CD8-positive, alpha-beta memory T cell (primary cell): ENCODE results near the gene TMEM158. TPM values are rescaled to one million over a fixed set of nuclear protein-coding genes. Genes with fewer than 3 reads are reported as not detected.

ENCODE experiments used
- CTCF ChIA-PET: fragments of 350-600 bp; sonication (Branson Sonifier 250); formaldehyde crosslinking; loops from one replicate; lab custom pipeline; 2021; ENCODE audit warnings: antibody characterized with exemption; lab: Charles Lee
- POLR2A ChIA-PET: fragments of 350-600 bp; sonication (Branson Sonifier 250); formaldehyde crosslinking; loops from one replicate; lab custom pipeline; 2021; ENCODE audit warnings: antibody characterized with exemption; lab: Charles Lee
- DNase-seq, 5 donors: peaks; one replicate each; pipeline versions ENCODE4 v3.0.0 to v3.0.0-alpha.2; 2020 to 2022; ENCODE audit warnings: mixed read lengths in 1 of 5
- H3K27ac ChIP-seq: one replicate; pipeline ENCODE4 v1.7.0; 2013; ENCODE audit warnings: low read depth, mild to moderate bottlenecking, low read length, moderate library complexity
- H3K27me3 ChIP-seq: 2 replicates; pipeline ENCODE4 v1.7.0; 2013; ENCODE audit warnings: low read length, mild to moderate bottlenecking; ENCODE audit not compliant: insufficient read depth, poor library complexity, severe bottlenecking
- H3K36me3 ChIP-seq: 2 replicates; pipeline ENCODE4 v1.7.0; 2013; ENCODE audit warnings: mild to moderate bottlenecking, low read length, moderate library complexity; ENCODE audit not compliant: insufficient read depth
- H3K4me1 ChIP-seq: 2 replicates; pipeline ENCODE4 v1.7.0; 2013; ENCODE audit warnings: mild to moderate bottlenecking, low read length, moderate library complexity; ENCODE audit not compliant: insufficient read depth
- H3K4me3 ChIP-seq: 2 replicates; pipeline ENCODE4 v1.7.0; 2013; ENCODE audit warnings: mild to moderate bottlenecking, low read length
- H3K9me3 ChIP-seq: 2 replicates; pipeline ENCODE4 v1.7.0; 2013; ENCODE audit warnings: mild to moderate bottlenecking, low read length
- H3K27ac Mint-ChIP-seq, 8 donors: one replicate each; pipeline ENCODE4 v1.8.0; 2020 to 2021; ENCODE audit warnings: mixed read lengths in 8 of 8, mild to moderate bottlenecking in 6 of 8, inconsistent platforms in 3 of 8, moderate library complexity in 3 of 8
- H3K27me3 Mint-ChIP-seq, 2 donors: one replicate each; pipeline ENCODE4 v1.8.0; 2020 to 2021; ENCODE audit warnings: mixed read lengths in 2 of 2, mild to moderate bottlenecking in 1 of 2, moderate library complexity in 1 of 2
- H3K36me3 Mint-ChIP-seq, 3 donors: one replicate each; pipeline ENCODE4 v1.8.0; 2020 to 2021; ENCODE audit warnings: mixed read lengths in 3 of 3, inconsistent platforms in 1 of 3, mild to moderate bottlenecking in 1 of 3
- H3K4me1 Mint-ChIP-seq, 3 donors: one replicate each; pipeline ENCODE4 v1.8.0; 2020 to 2021; ENCODE audit warnings: mixed read lengths in 3 of 3, inconsistent platforms in 1 of 3, mild to moderate bottlenecking in 1 of 3
- H3K4me3 Mint-ChIP-seq, 7 donors: one replicate each; pipeline ENCODE4 v1.8.0; 2020 to 2021; ENCODE audit warnings: mixed read lengths in 7 of 7, mild to moderate bottlenecking in 6 of 7, moderate library complexity in 4 of 7, inconsistent platforms in 2 of 7
- H3K9me3 Mint-ChIP-seq, 5 donors: one replicate each; pipeline ENCODE4 v1.8.0; 2020 to 2022; ENCODE audit warnings: mixed read lengths in 5 of 5, mild to moderate bottlenecking in 3 of 5, moderate library complexity in 2 of 5, inconsistent platforms in 1 of 5
- polyA plus RNA-seq: library from polyadenylated mRNA; unstranded; fragments of 300-500 nt; fragmentation: Illumina TruSeq; gene quantifications from one replicate; pipeline ENCODE4 v1.2.3, GENCODE V29; 2021
- total RNA-seq, 2 experiments: library from RNA; stranded (reverse); gene quantifications; one replicate each; pipeline ENCODE4 v1.2.3, GENCODE V29; 2021

TMEM158 gene
- total and polyA plus RNA-seq, 3 experiments from 2014 or later: 0.11 to 0.13 TPM; not detected in 1

- Mint-ChIP-seq H3K27ac (no peak overlapping the region), H3K36me3 (no peaks in the 10 kb centered on the region), H3K9me3 (peaks cover 0 to 3% (median 0%) of the 10 kb centered on the region in 5 donors), H3K27me3 (peaks cover 19 to 39% of the 10 kb centered on the region in 2 donors), H3K4me1 (no peaks in the 10 kb centered on the region), H3K4me3 (no peak overlapping the region)
- no peaks in the 10 kb centered on the region for H3K9me3 ChIP-seq
- no peak overlapping the region for H3K4me3 ChIP-seq
- no peaks in the 10 kb centered on the region for H3K27me3 ChIP-seq
- no peaks in the 10 kb centered on the region for H3K4me1 ChIP-seq
- ChIA-PET POLR2A (no interaction called here), CTCF (no interaction called here)
- no peak for DNase-seq
- H3K27ac ChIP-seq: no peak overlapping the region
- H3K36me3 ChIP-seq: no peaks in the 10 kb centered on the region
Measured at GRCh38 chr3:45241206-45241605, 15.1 kb upstream of the TMEM158 start.

- no peaks in the 10 kb centered on the region for H3K36me3 ChIP-seq
- H3K4me1 Mint-ChIP-seq: no peaks in the 10 kb centered on the region
- ChIA-PET POLR2A (no interaction called here), CTCF (no interaction called here)
- no peak overlapping the region for H3K27ac ChIP-seq
- no peak for DNase-seq
- H3K36me3 Mint-ChIP-seq: peaks cover 0 to 6% (median 0%) of the 10 kb centered on the region in 3 donors
- no peaks in the 10 kb centered on the region for H3K27me3 ChIP-seq
- no peaks in the 10 kb centered on the region for H3K4me1 ChIP-seq
- no peak overlapping the region for H3K4me3 Mint-ChIP-seq
- H3K9me3 ChIP-seq: no peaks in the 10 kb centered on the region
- H3K4me3 ChIP-seq: no peak overlapping the region
- peaks cover 21 to 39% of the 10 kb centered on the region in 2 donors for H3K27me3 Mint-ChIP-seq
- no peak overlapping the region for H3K27ac Mint-ChIP-seq
- peaks cover 0 to 6% (median 0%) of the 10 kb centered on the region in 5 donors for H3K9me3 Mint-ChIP-seq
Measured at GRCh38 chr3:45240292-45240691, 14.2 kb upstream of the TMEM158 start.

- H3K36me3 ChIP-seq: no peaks in the 10 kb centered on the region
- H3K4me1 ChIP-seq: no peaks in the 10 kb centered on the region
Measured at GRCh38 chr3:45239254-45239653, 13.2 kb upstream of the TMEM158 start.

GRCh38 chr3:45236964-45237363 lies 10.9 kb upstream of the TMEM158 start:
- no peak overlapping the region for H3K27ac Mint-ChIP-seq
- H3K4me3 ChIP-seq: no peak overlapping the region
- H3K4me3 Mint-ChIP-seq: no peak overlapping the region
- H3K9me3 ChIP-seq: no peaks in the 10 kb centered on the region
- peaks cover 21 to 33% of the 10 kb centered on the region in 2 donors for H3K27me3 Mint-ChIP-seq
- H3K27ac ChIP-seq: no peak overlapping the region
- H3K36me3 ChIP-seq: no peaks in the 10 kb centered on the region
- ChIA-PET CTCF (no interaction called here), POLR2A (no interaction called here)
- no peak for DNase-seq
- no peaks in the 10 kb centered on the region for H3K4me1 ChIP-seq
- no peaks in the 10 kb centered on the region for H3K27me3 ChIP-seq
- peaks cover 0 to 7% (median 0%) of the 10 kb centered on the region in 5 donors for H3K9me3 Mint-ChIP-seq
- no peaks in the 10 kb centered on the region for H3K4me1 Mint-ChIP-seq
- H3K36me3 Mint-ChIP-seq: peaks cover 0 to 10% (median 0%) of the 10 kb centered on the region in 3 donors

More at GRCh38 chr3:45239254-45239653, 13.2 kb upstream of the TMEM158 start:
- no peak for DNase-seq
- H3K4me1 Mint-ChIP-seq: no peaks in the 10 kb centered on the region
- peaks cover 0 to 7% (median 0%) of the 10 kb centered on the region in 5 donors for H3K9me3 Mint-ChIP-seq
- H3K27ac Mint-ChIP-seq: no peak overlapping the region
- peaks cover 24 to 37% of the 10 kb centered on the region in 2 donors for H3K27me3 Mint-ChIP-seq
- H3K27me3 ChIP-seq: no peaks in the 10 kb centered on the region
- H3K27ac ChIP-seq: no peak overlapping the region
- CTCF ChIA-PET: no interaction called here
- POLR2A ChIA-PET: no interaction called here
- peaks cover 0 to 10% (median 0%) of the 10 kb centered on the region in 3 donors for H3K36me3 Mint-ChIP-seq
- no peak overlapping the region for H3K4me3 Mint-ChIP-seq
- H3K4me3 ChIP-seq: no peak overlapping the region
- H3K9me3 ChIP-seq: no peaks in the 10 kb centered on the region

GRCh38 chr3:45235409-45235808 lies 9.3 kb upstream of the TMEM158 start:
- H3K27me3 ChIP-seq: no peaks in the 10 kb centered on the region
- no peak overlapping the region for H3K27ac ChIP-seq
- DNase-seq: no peak
- H3K9me3 Mint-ChIP-seq: peaks cover 0 to 7% (median 0%) of the 10 kb centered on the region in 5 donors
- POLR2A ChIA-PET: no interaction called here
- no peak overlapping the region for H3K4me3 ChIP-seq
- no peaks in the 10 kb centered on the region for H3K9me3 ChIP-seq
- no peak overlapping the region for H3K4me3 Mint-ChIP-seq
- no peaks in the 10 kb centered on the region for H3K36me3 ChIP-seq
- CTCF ChIA-PET: no interaction called here
- H3K4me1 ChIP-seq: no peaks in the 10 kb centered on the region
- no peaks in the 10 kb centered on the region for H3K4me1 Mint-ChIP-seq
- peaks cover 15 to 37% of the 10 kb centered on the region in 2 donors for H3K27me3 Mint-ChIP-seq
- no peak overlapping the region for H3K27ac Mint-ChIP-seq
- peaks cover 0 to 10% (median 0%) of the 10 kb centered on the region in 3 donors for H3K36me3 Mint-ChIP-seq

GRCh38 chr3:45234250-45234649 lies 8.2 kb upstream of the TMEM158 start:
- ChIA-PET POLR2A (no interaction called here), CTCF (no interaction called here)
- DNase-seq: no peak
- Mint-ChIP-seq H3K4me3 (no peak overlapping the region), H3K27ac (no peak overlapping the region), H3K36me3 (peaks cover 0 to 10% (median 0%) of the 10 kb centered on the region in 3 donors), H3K9me3 (peaks cover 0 to 7% (median 0%) of the 10 kb centered on the region in 5 donors), H3K27me3 (peaks cover 19 to 38% of the 10 kb centered on the region in 2 donors), H3K4me1 (no peaks in the 10 kb centered on the region)
- H3K27me3 ChIP-seq: no peaks in the 10 kb centered on the region
- no peaks in the 10 kb centered on the region for H3K9me3 ChIP-seq
- no peaks in the 10 kb centered on the region for H3K4me1 ChIP-seq
- H3K27ac ChIP-seq: no peak overlapping the region
- no peaks in the 10 kb centered on the region for H3K36me3 ChIP-seq
- no peak overlapping the region for H3K4me3 ChIP-seq

GRCh38 chr3:45232521-45232920 lies 6.4 kb upstream of the TMEM158 start:
- CTCF ChIA-PET: no interaction called here
- no peaks in the 10 kb centered on the region for H3K4me1 Mint-ChIP-seq
- H3K27me3 Mint-ChIP-seq: peaks cover 28 to 50% of the 10 kb centered on the region in 2 donors
- H3K9me3 Mint-ChIP-seq: peaks cover 0 to 7% (median 0%) of the 10 kb centered on the region in 5 donors
- no peak overlapping the region for H3K4me3 Mint-ChIP-seq
- DNase-seq: no peak
- Histone ChIP-seq H3K4me3 (no peak overlapping the region), H3K27me3 (peaks cover 8% of the 10 kb centered on the region), H3K27ac (no peak overlapping the region), H3K36me3 (no peaks in the 10 kb centered on the region), H3K9me3 (no peaks in the 10 kb centered on the region), H3K4me1 (no peaks in the 10 kb centered on the region)
- H3K36me3 Mint-ChIP-seq: peaks cover 0 to 10% (median 0%) of the 10 kb centered on the region in 3 donors
- no peak overlapping the region for H3K27ac Mint-ChIP-seq
- POLR2A ChIA-PET: no interaction called here

- DNase-seq: no peak
- H3K27me3 Mint-ChIP-seq: peaks cover 45 to 79% of the 10 kb centered on the region in 2 donors
- peaks cover 11 to 18% (median 15%) of the 10 kb centered on the region in 3 donors for H3K4me1 Mint-ChIP-seq
- Histone ChIP-seq H3K9me3 (no peaks in the 10 kb centered on the region), H3K36me3 (no peaks in the 10 kb centered on the region), H3K27ac (no peak overlapping the region), H3K4me3 (no peak overlapping the region), H3K27me3 (peaks cover 27% of the 10 kb centered on the region), H3K4me1 (peaks cover 15% of the 10 kb centered on the region)
- CTCF ChIA-PET: no interaction called here
- POLR2A ChIA-PET: no interaction called here
- H3K9me3 Mint-ChIP-seq: no peaks in the 10 kb centered on the region
- peak overlapping the region in 4 of 7 donors; percentile 1 to 34 (median 19) for H3K4me3 Mint-ChIP-seq
- peak overlapping the region in 1 of 8 donors; percentile 7 for H3K27ac Mint-ChIP-seq
- H3K36me3 Mint-ChIP-seq: peaks cover 0 to 2% (median 0%) of the 10 kb centered on the region in 3 donors
Measured at GRCh38 chr3:45227946-45228345, 1.9 kb upstream of the TMEM158 start.
